GM21723 (cell line): ENCODE results near the gene PHACTR1.

Source experiments
- ATAC-seq: cut with Tn5 transposase; IDR thresholded peaks from one replicate; pipeline ENCODE4 v1.9.1; 2021; ENCODE audit warnings: mild to moderate bottlenecking, moderate library complexity; ENCODE audit not compliant: unreplicated experiment

The PHACTR1 gene

DNA sequence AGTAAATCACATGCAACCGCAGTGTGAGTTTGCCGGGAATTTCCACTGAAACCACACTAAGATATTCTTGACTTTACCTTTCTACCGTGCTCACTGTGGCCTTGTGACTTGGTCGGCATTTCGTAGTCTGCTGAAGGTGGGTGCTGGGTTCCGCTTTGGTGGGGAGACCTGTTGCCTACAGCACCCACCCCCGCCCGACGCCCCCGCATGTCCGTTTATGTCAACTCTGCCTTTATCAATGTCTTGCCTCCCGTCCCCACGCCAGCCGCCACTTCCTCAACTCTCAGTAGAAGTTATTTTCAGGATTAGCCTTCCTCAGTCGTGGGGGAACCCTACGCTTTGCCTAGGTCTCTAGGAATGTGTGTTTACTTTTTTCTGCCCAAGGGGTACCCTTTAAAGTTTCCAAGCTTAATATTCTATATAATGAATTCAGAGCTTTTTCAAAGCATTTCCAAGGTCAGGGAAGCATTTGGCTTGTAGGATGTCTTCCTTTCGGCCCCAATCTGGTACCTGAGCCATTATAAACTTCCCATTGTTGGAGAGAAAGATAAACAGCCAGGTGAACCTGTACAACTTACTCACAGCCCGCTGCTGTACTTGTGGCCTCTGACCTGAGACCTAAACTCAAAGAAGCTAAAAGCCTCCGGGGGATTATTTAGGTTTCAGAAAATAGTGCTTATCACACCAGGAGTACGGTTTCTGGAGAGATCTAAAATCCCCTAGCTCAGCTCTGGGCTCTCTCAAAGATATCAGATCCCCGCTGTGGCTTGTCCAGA lies 557.6 kb downstream of the PHACTR1 start:
- peak; percentile 56 for ATAC-seq

GRCh38 chr6:13274707-13275434 lies 558.3 kb downstream of the PHACTR1 start:
- no peak for ATAC-seq

- no peak for ATAC-seq
These were observed 558.9 kb downstream of the PHACTR1 start for GRCh38 chr6:13275435-13275989.

- no peak for ATAC-seq
These were observed 560.7 kb downstream of the PHACTR1 start for GRCh38 chr6:13277231-13277630.

DNA sequence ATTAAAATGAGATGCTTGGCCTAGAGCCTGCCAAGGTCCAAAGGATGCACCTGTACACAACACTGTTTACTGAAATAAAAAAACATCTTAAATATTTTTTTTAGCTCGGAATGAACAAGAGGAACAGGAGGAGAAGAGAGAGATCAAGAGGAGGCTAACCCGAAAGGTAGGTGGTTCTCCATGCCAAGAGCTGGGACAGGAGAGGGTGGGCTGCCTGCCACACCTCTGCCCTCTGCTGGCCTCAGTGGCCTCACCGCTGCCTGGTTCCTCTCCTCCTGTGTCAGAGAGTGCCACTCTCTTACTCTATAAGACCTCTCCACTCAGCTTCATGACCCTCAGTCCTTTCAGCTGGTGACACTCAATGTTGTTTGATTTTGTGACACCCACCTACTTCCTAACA lies 561.6 kb downstream of the PHACTR1 start:
- no peak for ATAC-seq

DNA sequence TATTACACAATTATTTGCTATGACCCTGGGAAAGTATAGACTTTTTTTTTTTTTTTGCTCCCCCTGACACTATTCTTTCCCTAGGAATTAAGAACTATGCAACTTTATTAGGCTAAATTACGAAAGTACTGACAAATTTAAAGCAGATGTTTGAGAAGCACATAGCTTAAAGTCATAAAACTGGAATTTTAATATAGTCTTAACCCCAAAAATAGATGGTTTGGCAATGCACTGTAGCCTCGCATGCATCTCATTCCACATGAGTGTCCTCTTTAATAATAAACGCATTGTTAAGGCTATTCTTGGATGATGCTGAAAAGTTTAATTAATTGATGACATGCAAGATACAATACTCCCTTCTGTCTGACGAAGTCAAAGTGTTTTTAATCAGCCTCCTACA lies 562.4 kb downstream of the PHACTR1 start:
- ATAC-seq = no peak

GRCh38 chr6:13280254-13280653 lies 563.7 kb downstream of the PHACTR1 start:
- no peak for ATAC-seq

GRCh38 chr6:13281686-13282085 lies 565.1 kb downstream of the PHACTR1 start:
- no peak for ATAC-seq

- no peak for ATAC-seq
These were observed 566.0 kb downstream of the PHACTR1 start for GRCh38 chr6:13282393-13283069.

DNA sequence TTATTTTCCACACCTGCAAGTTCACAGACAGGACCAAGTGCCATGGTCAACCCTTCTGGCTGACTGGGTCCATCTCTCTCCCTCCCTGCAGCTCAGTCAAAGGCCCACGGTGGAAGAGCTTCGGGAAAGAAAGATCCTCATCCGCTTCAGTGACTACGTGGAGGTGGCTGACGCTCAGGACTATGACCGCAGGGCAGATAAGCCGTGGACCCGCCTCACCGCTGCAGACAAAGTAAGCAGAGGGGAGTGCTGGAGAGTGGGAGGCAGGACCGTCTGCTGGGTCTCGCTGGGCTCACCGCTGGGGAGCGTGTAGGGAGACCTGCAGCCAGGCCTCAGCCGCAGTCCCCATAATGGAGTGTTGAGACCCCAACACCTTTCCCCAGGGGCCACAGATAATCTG lies 566.8 kb downstream of the PHACTR1 start:
- ATAC-seq = no peak

DNA sequence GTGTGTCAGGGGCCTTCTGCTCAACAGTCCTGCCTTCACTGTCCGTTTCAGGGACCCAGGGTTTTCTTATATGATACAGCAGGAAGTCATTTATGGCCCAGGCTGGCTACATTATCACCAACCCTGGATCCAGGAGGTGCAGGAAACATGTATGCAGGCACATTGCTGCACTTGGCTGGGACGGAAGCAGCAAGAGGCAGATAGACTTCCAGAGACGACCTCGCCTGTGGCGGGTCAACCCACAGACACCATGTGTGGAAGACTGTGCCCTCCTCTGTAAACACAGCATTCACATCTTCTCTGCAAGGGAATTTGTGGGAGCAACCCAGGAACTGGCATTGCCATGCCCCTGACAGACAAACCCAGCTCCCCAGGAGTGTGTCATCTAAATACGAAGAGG lies 568.1 kb downstream of the PHACTR1 start:
- ATAC-seq = no peak

- no peak for ATAC-seq
These were observed 569.1 kb downstream of the PHACTR1 start for GRCh38 chr6:13285705-13286104.

GRCh38 chr6:13286181-13286580 lies 569.6 kb downstream of the PHACTR1 start:
- peak; percentile 57 for ATAC-seq

GRCh38 chr6:13287104-13287503 lies 570.5 kb downstream of the PHACTR1 start:
- ATAC-seq = no peak

DNA sequence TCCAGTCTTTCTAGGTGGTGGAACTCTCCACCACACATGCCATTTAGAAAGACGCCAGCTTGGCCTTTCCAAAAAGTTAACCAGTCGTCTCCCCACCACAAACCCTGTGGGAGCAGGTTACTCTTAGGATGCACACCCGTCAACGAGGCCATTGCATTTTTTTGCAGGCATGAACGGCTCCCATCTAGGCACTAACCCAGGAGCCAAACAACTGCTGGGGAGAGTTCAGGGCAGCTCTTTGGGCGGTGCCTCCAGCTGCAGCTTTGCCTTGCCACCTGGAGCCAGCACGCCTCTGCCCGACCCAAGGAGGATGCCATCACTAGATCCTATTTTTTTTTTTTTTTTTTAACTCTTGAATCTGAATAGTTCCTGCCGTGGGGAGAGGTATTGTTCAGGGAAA lies 571.9 kb downstream of the PHACTR1 start:
- ATAC-seq = no peak

DNA sequence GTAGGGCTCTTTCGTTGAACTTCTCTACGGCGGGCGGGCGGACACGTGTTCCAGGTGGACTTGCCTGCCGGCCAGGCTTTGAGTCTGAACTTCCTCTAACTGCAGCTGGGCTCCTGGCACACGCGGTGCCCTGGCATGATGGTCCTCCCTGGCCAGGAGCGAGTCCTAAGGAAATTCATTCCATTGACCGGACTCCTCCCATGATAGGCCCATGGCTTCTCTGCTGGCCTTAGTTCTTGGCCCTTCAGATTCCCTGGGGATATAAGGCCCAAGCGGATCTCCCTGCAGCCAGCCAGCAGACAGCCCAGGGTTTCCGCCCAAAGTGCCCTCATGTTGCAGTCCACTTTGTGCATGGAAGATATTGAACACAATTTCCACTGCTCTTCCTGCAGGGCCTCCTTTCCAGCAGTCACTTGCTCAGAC lies 572.4 kb downstream of the PHACTR1 start:
- ATAC-seq = no peak

DNA sequence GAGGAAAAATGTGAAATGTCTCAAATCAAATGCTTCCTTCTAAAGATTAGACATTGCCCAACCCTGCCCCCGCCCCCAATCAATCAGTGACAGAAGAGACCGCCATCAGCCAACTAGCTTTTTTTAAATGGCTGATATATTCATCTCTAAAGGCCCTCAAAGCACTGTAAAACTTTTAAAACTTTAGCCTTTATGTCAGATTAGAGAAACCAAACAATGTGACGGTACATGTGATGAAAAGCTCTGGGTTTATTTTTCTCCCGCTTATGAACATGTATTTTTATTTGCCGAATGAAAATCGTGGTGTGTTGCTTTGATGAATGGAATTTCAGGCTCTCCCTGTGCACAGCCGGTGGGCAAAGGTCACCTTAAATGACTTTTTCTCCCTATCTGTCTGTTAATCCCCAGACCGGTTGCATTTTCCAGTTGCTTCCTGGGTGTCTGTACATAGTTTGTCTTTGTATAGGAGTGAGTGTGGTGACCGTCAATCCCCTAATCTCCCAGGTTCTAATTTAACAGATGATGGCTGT lies 573.3 kb downstream of the PHACTR1 start:
- ATAC-seq = no peak

- no peak for ATAC-seq
These were observed 573.8 kb downstream of the PHACTR1 start for GRCh38 chr6:13290335-13290734.

GRCh38 chr6:13292774-13293173 lies 576.2 kb downstream of the PHACTR1 start:
- no peak for ATAC-seq

DNA sequence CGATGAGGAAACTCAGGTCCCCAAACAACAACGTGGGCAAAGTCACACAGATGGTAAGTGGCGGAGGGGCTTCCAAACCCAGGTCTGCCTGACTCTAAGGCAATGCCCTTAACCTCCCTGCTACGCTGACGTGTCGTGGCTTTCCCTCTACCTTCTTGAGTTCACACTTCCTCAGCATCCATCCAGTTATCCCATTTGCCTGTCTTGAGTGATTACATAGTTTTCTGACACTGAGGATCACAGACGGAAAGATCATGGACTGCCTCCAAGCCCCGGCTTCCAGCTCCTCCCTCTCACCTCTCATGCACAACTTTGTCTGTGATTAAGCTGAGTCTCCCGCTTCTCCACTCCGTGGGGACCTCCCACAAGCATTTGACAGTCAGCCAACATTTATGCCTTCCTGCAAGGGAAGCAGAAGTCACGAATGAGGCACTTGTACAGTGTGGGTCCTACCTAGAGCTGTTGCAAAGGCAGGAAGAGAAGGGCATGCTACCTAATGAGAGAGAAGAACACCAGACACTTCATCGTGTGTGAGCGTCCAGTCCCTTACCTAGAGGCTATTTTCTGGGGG lies 578.0 kb downstream of the PHACTR1 start:
- ATAC-seq = no peak

- ATAC-seq = no peak
These were observed 579.0 kb downstream of the PHACTR1 start for GRCh38 chr6:13295576-13295975.
